IMR-90 (cell line): Measurements from ENCODE around the gene GLMN. TPM values are rescaled to one million over a fixed set of nuclear protein-coding genes. Genes with fewer than 3 reads are reported as not detected.

Experiments
- ATAC-seq: fragments of 200-7000 bp; cut with Tn5 transposase; 2 replicates; pipeline ENCODE4 v1.9.1; 2020; ENCODE audit warnings: low read depth, mild to moderate bottlenecking, moderate library complexity
- BruUV-seq: library from RNA; stranded (reverse); fragments of 400-500 nt; replicated peaks from 2 replicates; lab custom pipeline; 2021; lab: Mats Ljungman, UMichigan
- CTCF ChIA-PET: fragments of 300-600 bp; formaldehyde crosslinking; extraction: SDS; loops from one replicate; lab custom pipeline; 2021; ENCODE audit warnings: antibody characterized with exemption; lab: Yijun Ruan, JAX
- POLR2A ChIA-PET: fragments of 300-600 bp; sonication (Branson Sonifier 250); formaldehyde crosslinking; loops from one replicate; lab custom pipeline; 2022; ENCODE audit warnings: antibody characterized with exemption; ENCODE audit not compliant: unreplicated experiment; lab: Charles Lee
- DNase-seq: peaks from one replicate; pipeline ENCODE4 v3.0.0; 2013
- H2AFZ ChIP-seq: replicated peaks from 2 replicates; pipeline ENCODE3; 2013; ENCODE audit warnings: low read length, mild to moderate bottlenecking; ENCODE audit not compliant: poor library complexity
- H2AK5ac ChIP-seq: 2 replicates; pipeline ENCODE4 v1.6.1; 2013; ENCODE audit warnings: low read depth, low read length, inconsistent platforms
- H2AK9ac ChIP-seq: replicated peaks from 2 replicates; pipeline ENCODE3; 2013; ENCODE audit warnings: mild to moderate bottlenecking, low read depth, low read length, moderate library complexity; ENCODE audit not compliant: poor library complexity
- H2BK120ac ChIP-seq: 2 replicates; pipeline ENCODE4 v1.6.1; 2013; ENCODE audit warnings: low read depth, low read length, inconsistent platforms
- H2BK15ac ChIP-seq: 3 replicates; pipeline ENCODE4 v1.6.1; 2013; ENCODE audit warnings: low read depth, low read length, inconsistent platforms
- H2BK20ac ChIP-seq: 2 replicates; pipeline ENCODE4 v1.6.1; 2013; ENCODE audit warnings: low read depth, mild to moderate bottlenecking, inconsistent platforms, low read length, moderate library complexity
- H2BK5ac ChIP-seq: 2 replicates; pipeline ENCODE4 v1.6.1; 2013; ENCODE audit warnings: mild to moderate bottlenecking, low read depth, low read length, inconsistent platforms; ENCODE audit not compliant: poor library complexity, severe bottlenecking
- H3K14ac ChIP-seq: replicated peaks from 2 replicates; pipeline ENCODE4 v1.6.1; 2013; ENCODE audit warnings: low read depth, low read length, inconsistent platforms
- H3K18ac ChIP-seq: 2 replicates; pipeline ENCODE4 v1.6.1; 2013; ENCODE audit warnings: low read depth, low read length, control low read depth
- H3K23ac ChIP-seq: 2 replicates; pipeline ENCODE4 v1.6.1; 2013; ENCODE audit warnings: low read depth, low read length, inconsistent platforms
- H3K27ac ChIP-seq: 2 replicates; pipeline ENCODE4 v1.5.1; 2013; ENCODE audit warnings: mild to moderate bottlenecking, control low read depth, low read length; ENCODE audit not compliant: insufficient read depth
- H3K27me3 ChIP-seq: 2 replicates; pipeline ENCODE4 v1.6.1; 2013; ENCODE audit warnings: low read length; ENCODE audit not compliant: control insufficient read depth, insufficient read depth
- H3K36me3 ChIP-seq: 2 replicates; pipeline ENCODE4 v1.6.1; 2013; ENCODE audit warnings: low read length, mixed read lengths; ENCODE audit not compliant: control insufficient read depth, insufficient read depth
- H3K4ac ChIP-seq: 2 replicates; pipeline ENCODE4 v1.6.1; 2013; ENCODE audit warnings: low read depth, low read length, inconsistent platforms
- H3K4me1 ChIP-seq: 2 replicates; pipeline ENCODE4 v1.6.1; 2013; ENCODE audit warnings: low read length, mixed read lengths; ENCODE audit not compliant: control insufficient read depth, insufficient read depth
- H3K4me2 ChIP-seq: 2 replicates; pipeline ENCODE4 v1.6.1; 2013; ENCODE audit warnings: low read depth, mild to moderate bottlenecking, control low read depth, low read length, moderate library complexity
- H3K4me3 ChIP-seq: 2 replicates; pipeline ENCODE4 v1.5.1; 2013; ENCODE audit warnings: low read depth, mild to moderate bottlenecking, control low read depth, low read length, moderate library complexity; ENCODE audit not compliant: insufficient read depth
- H3K56ac ChIP-seq: 2 replicates; pipeline ENCODE4 v1.6.1; 2013; ENCODE audit warnings: low read length, inconsistent platforms; ENCODE audit not compliant: insufficient read depth; ENCODE audit errors: extremely low read depth
- H3K79me1 ChIP-seq, 2 experiments: 2 replicates each; pipeline ENCODE4 v1.6.1; 2013; ENCODE audit warnings: low read length in 2 of 2, inconsistent platforms in 1 of 2, low read depth in 1 of 2
- H3K9ac ChIP-seq: 2 replicates; pipeline ENCODE4 v1.6.1; 2013; ENCODE audit warnings: low read depth, low read length, control low read depth
- H3K9me1 ChIP-seq: 2 replicates; pipeline ENCODE4 v1.6.1; 2013; ENCODE audit warnings: low read length, inconsistent platforms; ENCODE audit not compliant: insufficient read depth
- H3K9me3 ChIP-seq: 2 replicates; pipeline ENCODE4 v1.6.1; 2013; ENCODE audit warnings: low read length; ENCODE audit not compliant: control insufficient read depth, insufficient read depth
- H4K20me1 ChIP-seq: 2 replicates; pipeline ENCODE4 v1.6.1; 2013; ENCODE audit warnings: low read length, inconsistent platforms; ENCODE audit not compliant: insufficient read depth
- H4K5ac ChIP-seq: 2 replicates; pipeline ENCODE4 v1.6.1; 2013; ENCODE audit warnings: mild to moderate bottlenecking, low read depth, low read length, control low read depth
- H4K8ac ChIP-seq, 2 experiments: 2 replicates each; pipeline ENCODE4 v1.6.1; 2013; ENCODE audit warnings: low read depth in 2 of 2, low read length in 2 of 2, control low read depth in 1 of 2, inconsistent platforms in 1 of 2
- H4K91ac ChIP-seq: 2 replicates; pipeline ENCODE4 v1.6.1; 2013; ENCODE audit warnings: low read depth, low read length, inconsistent platforms; ENCODE audit not compliant: insufficient read depth
- BHLHE40 ChIP-seq: fragments of 150-350 bp; IDR thresholded peaks from 2 replicates; pipeline ENCODE4 v1.6.1; 2016; ENCODE audit warnings: mild to moderate bottlenecking, low read depth, low read length
- CHD1 ChIP-seq: IDR thresholded peaks from 2 replicates; pipeline ENCODE4 v1.6.1; 2012; ENCODE audit warnings: low read depth, low read length, improper control_type of control experiment
- RFX5 ChIP-seq: IDR thresholded peaks from 2 replicates; pipeline ENCODE4 v1.8.0; 2012; ENCODE audit warnings: low read depth, mild to moderate bottlenecking, low read length, moderate library complexity
- WGBS, 2 experiments: methylation state at CpG; one replicate each; pipeline versions ENCODE4 v1.1.5 to v1.1.7; 2013; ENCODE audit warnings: missing lambda C conversion rate in 2 of 2; ENCODE audit not compliant: insufficient read length in 1 of 2; ENCODE audit errors: extremely low coverage in 2 of 2; 5-methylcytosine and 5-hydroxymethylcytosine counted together
- dilution Hi-C: fragments of 300-500 bp; cut with HindIII; formaldehyde crosslinking; loops from one replicate; pipeline ENCODE4 v1.14.3; 2018; ENCODE audit warnings: low sequenced_read_pairs; ENCODE audit not compliant: unreplicated experiment
- in situ Hi-C: fragments of 300-500 bp; cut with MboI; formaldehyde crosslinking; loops from 3 replicates; pipeline ENCODE4 v1.14.3; 2019; ENCODE audit warnings: low sequenced_read_pairs, inconsistent platforms, mixed read lengths
- intact Hi-C: fragments of 100-400 bp; cut with micrococcal nuclease; formaldehyde crosslinking; loops from 2 replicates; pipeline ENCODE4 v1.10.0; 2022
- polyA plus RNA-seq, 3 experiments: library from polyadenylated mRNA; depleted of rRNA; stranded (reverse); fragments of >200 nt; gene quantifications; 2 replicates each; pipeline ENCODE4 v1.2.3, GENCODE V29; 2012; ENCODE audit warnings: low replicate concordance in 1 of 3
- total RNA-seq: library from RNA; depleted of rRNA; stranded (reverse); fragments of >200 nt; gene quantifications from 2 replicates; pipeline ENCODE4 v1.2.3, GENCODE V29; 2012
- TF ChIP-seq, protein P1 (sequence below): conservative IDR thresholded peaks from 2 replicates; pipeline ENCODE4 v1.5.1; 2012; ENCODE audit warnings: mild to moderate bottlenecking, low read depth, low read length, improper control_type of control experiment

The GLMN gene
- total and polyA plus RNA-seq, 2 of the 4 experiments (the other 2 are of a cell fraction) = 4.1 to 4.7 TPM

DNA sequence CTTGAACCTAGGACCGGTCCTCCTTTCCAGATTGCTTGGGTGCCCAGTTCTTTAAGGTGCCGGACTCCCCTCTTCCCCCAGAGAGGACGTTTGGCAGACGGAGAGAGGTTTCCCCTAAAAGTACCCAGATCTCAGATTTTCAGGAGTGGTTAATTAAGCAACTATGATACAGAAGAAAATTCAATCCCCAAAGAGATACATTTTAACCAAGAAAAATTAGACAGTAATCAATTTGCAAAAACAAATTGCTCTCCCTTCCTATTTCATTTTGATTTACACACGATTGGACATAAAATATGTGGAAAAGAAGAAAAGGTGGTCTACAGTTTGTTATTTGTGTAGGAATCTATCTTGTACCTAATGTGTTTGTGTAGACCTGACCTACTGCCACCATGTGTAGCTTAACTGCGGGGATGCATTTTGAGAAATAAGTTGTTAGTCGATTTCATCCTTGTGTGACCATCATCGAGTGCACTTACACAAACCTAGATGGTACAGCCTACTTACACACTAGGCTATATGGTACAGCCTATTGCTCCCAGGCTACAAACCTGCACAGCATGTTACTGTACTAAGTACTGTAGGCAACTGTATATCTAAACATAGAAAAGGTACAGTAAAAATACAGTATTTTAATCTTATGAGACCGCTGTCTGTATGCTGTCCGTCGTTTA lies 827 bp upstream of the GLMN start (continued):
- TF ChIP-seq CHD1 (no peak), RFX5 (no peak)

DNA sequence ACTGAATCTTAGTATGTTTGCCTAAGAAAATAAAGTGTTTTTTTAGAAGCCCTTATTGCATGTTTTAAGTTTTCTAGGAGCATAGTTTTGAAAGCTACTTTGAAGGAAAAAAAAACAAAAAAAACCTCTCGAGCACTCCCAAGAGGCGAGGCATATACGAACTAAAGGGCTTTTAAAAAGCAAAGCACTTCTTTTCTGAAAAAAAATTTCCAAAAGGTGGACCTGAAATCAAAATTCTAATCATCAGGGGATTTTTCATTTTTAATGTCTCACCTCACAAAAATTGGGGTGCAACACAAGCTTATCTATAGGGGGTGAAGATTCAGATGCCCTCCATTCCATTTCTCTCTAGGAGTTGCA lies 594 bp downstream of the GLMN start:
- peak overlapping the region; percentile 65 for H2AK9ac ChIP-seq
- dilution Hi-C loops (no loop called here), in situ Hi-C loops (loop anchor here (10.0 kb wide), 1 partner anchor 783 kb away; no protein-coding TSS in a partner anchor), intact Hi-C loops (loop anchor here (5.0 to 10.0 kb wide), 2 partner anchors 796 to 1013 kb away; partner anchors contain the start of gene CDC7)
- peak overlapping the region; percentile 70 for H2BK120ac ChIP-seq
- peak overlapping the region; percentile 99; the same call in 2 of the 3 replicates for H2BK15ac ChIP-seq
- H3K18ac ChIP-seq = peak overlapping the region; percentile 76
- peaks cover 14 to 31% of the 10 kb centered on the region in 2 experiments for H3K79me1 ChIP-seq
- no peaks in the 10 kb centered on the region for H3K9me3 ChIP-seq
- ATAC-seq = peak; percentile 2
- peak overlapping the region; percentile 64 for H3K4ac ChIP-seq
- POLR2A ChIA-PET = no interaction called here
- DNase-seq = no peak
- no peaks in the 10 kb centered on the region; the same call in 1 of the 2 replicates for H3K4me1 ChIP-seq
- H3K4me3 ChIP-seq = peak overlapping the region; percentile 90
- H2BK20ac ChIP-seq = no peak overlapping the region
- no peaks in the 10 kb centered on the region for H3K9me1 ChIP-seq
- peak overlapping the region; percentile 15; the same call in 1 of the 2 replicates for H2AK5ac ChIP-seq
- H3K4me2 ChIP-seq = peak overlapping the region; percentile 76
- BruUV-seq = no TSS peak
- H3K14ac ChIP-seq = peak overlapping the region; percentile 65
- CTCF ChIA-PET = interaction anchor here (0.7 to 1.3 kb wide), 3 partner anchors 12 to 294 kb away, joined by 3 read pairs; no protein-coding TSS in a partner anchor
- H4K8ac ChIP-seq = peak overlapping the region; percentile 91 to 97; a peak in 3 of 4 replicates
- TF ChIP-seq, protein P1, sequence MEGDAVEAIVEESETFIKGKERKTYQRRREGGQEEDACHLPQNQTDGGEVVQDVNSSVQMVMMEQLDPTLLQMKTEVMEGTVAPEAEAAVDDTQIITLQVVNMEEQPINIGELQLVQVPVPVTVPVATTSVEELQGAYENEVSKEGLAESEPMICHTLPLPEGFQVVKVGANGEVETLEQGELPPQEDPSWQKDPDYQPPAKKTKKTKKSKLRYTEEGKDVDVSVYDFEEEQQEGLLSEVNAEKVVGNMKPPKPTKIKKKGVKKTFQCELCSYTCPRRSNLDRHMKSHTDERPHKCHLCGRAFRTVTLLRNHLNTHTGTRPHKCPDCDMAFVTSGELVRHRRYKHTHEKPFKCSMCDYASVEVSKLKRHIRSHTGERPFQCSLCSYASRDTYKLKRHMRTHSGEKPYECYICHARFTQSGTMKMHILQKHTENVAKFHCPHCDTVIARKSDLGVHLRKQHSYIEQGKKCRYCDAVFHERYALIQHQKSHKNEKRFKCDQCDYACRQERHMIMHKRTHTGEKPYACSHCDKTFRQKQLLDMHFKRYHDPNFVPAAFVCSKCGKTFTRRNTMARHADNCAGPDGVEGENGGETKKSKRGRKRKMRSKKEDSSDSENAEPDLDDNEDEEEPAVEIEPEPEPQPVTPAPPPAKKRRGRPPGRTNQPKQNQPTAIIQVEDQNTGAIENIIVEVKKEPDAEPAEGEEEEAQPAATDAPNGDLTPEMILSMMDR = peak; percentile 19; the same call in 1 of the 2 replicates
- TF ChIP-seq BHLHE40 = no peak
- H4K20me1 ChIP-seq = no peaks in the 10 kb centered on the region
- H4K5ac ChIP-seq = peak overlapping the region; percentile 55; the same call in 1 of the 2 replicates
- H3K9ac ChIP-seq = peak overlapping the region; percentile 94
- H3K56ac ChIP-seq = peak overlapping the region; percentile 81
- H2BK5ac ChIP-seq = peak overlapping the region; percentile 95
- H4K91ac ChIP-seq = peak overlapping the region; percentile 97
- no peaks in the 10 kb centered on the region for H3K27me3 ChIP-seq
- peak overlapping the region; percentile 96 for H3K27ac ChIP-seq
- peaks cover 4% of the 10 kb centered on the region; the same call in 1 of the 2 replicates for H3K36me3 ChIP-seq
- peak overlapping the region; percentile 94 for H3K23ac ChIP-seq
- no CpG with 5 or more reads among the region's 3 CpGs for WGBS, 2 experiments
- peak overlapping the region; percentile 98 for H2AFZ ChIP-seq
